Pancreas (tissue), 10 donors: ENCODE measurements around the gene C11orf71. TPM values are rescaled to one million over a fixed set of nuclear protein-coding genes. Genes with fewer than 3 reads are reported as not detected.

Source experiments
- ATAC-seq, 4 donors: fragments of 200-7000 bp; cut with Tn5 transposase; one replicate each; pipeline versions ENCODE4 v1.8.0 to v1.9.1; 2020; ENCODE audit warnings: mild to moderate bottlenecking in 4 of 4, moderate library complexity in 4 of 4
- DNase-seq, 6 donors: peaks; one replicate each; pipeline ENCODE4 v3.0.0-alpha.2; 2020
- FAIRE-seq: peaks from 2 replicates; lab custom pipeline; 2012; peaks lifted over from hg19 to GRCh38; lab: Jason Lieb, UNC
- H3K27ac ChIP-seq, 4 donors: fragments of 200-600 bp; sonication (generic); 1 replicate in 3 of 4; 2 replicates in 1 of 4; pipeline versions ENCODE4 v1.5.0 to v1.8.0; 2020
- H3K27me3 ChIP-seq, 4 donors: fragments of 200-600 bp; one replicate each; pipeline ENCODE4 v1.8.0; 2021
- H3K36me3 ChIP-seq, 3 donors: fragments of 200-600 bp; sonication (generic) in 1 of 3; one replicate each; pipeline versions ENCODE4 v1.5.0 to v1.8.0; 2020 to 2021
- H3K4me1 ChIP-seq, 3 donors: fragments of 200-600 bp; one replicate each; pipeline ENCODE4 v1.8.0; 2021
- H3K4me3 ChIP-seq, 4 donors: fragments of 200-600 bp; sonication (generic) in 2 of 4; one replicate each; pipeline versions ENCODE4 v1.5.0 to v1.8.0; 2020 to 2021
- H3K9me3 ChIP-seq, 4 donors: fragments of 200-600 bp; one replicate each; pipeline ENCODE4 v1.8.0; 2021
- WGBS, 2 donors: extraction: QIAGEN DNeasy Blood & Tissue Kit; methylation state at CpG; one replicate each; pipeline ENCODE4 v1.1.7; 2013; 5-methylcytosine and 5-hydroxymethylcytosine counted together
- intact Hi-C, 3 donors: fragments of 100-400 bp; cut with DNase I; formaldehyde crosslinking; loops; one replicate each; pipeline versions ENCODE4 v1.11.1 to v1.14.2; 2022
- polyA plus RNA-seq, 2 donors: library from polyadenylated mRNA; stranded (reverse); fragments of 200-250 nt; gene quantifications; one replicate each; pipeline ENCODE4 v1.2.3, GENCODE V29; 2013
- total RNA-seq, 6 donors: library from RNA; stranded (reverse); fragmentation: NEBNext Ultra II Directional in 4 of 6; extraction: Animal tissue kit (Norgen Biotek cat#: 25700) in 4 of 6; gene quantifications; one replicate each; pipeline versions ENCODE4 v1.2.1 to v1.2.4, GENCODE V29; 2021 to 2023
- TF ChIP-seq, protein P1 (sequence below), 4 donors: fragments of 200-600 bp; sonication (generic) in 3 of 4; IDR thresholded peaks; one replicate each; pipeline versions ENCODE4 v1.5.0 to v1.8.0; 2021; ENCODE audit warnings: antibody characterized with exemption in 4 of 4
- donor health status: healthy with polysubstance abuse.
- donor health status: DM: no; HTN: no; CAD: no; lungs with moderate emphysema.
- donor health status: DM: no; HTN: no; CAD: no.
- donor health status: control.
- donor health status: control.
- donor health status: Bipolar disorder and iron deficiency.
- donor health status: DM: yes; HTN: yes; CAD: no.
- donor health status: DM: no; HTN: no; CAD: no.
- donor health status: DM: no; HTN: no; CAD: no.
- donor health status: DM: yes; HTN: yes; CAD: no.

C11orf71 gene
- total RNA-seq (1 to 10 TPM; 4.7 to 8.5 (median 5.4) TPM), polyA plus RNA-seq (10 to 100 TPM in 1 of 2 donors, 1 to 10 TPM in 1; 7.4 to 11.3 TPM)

DNA sequence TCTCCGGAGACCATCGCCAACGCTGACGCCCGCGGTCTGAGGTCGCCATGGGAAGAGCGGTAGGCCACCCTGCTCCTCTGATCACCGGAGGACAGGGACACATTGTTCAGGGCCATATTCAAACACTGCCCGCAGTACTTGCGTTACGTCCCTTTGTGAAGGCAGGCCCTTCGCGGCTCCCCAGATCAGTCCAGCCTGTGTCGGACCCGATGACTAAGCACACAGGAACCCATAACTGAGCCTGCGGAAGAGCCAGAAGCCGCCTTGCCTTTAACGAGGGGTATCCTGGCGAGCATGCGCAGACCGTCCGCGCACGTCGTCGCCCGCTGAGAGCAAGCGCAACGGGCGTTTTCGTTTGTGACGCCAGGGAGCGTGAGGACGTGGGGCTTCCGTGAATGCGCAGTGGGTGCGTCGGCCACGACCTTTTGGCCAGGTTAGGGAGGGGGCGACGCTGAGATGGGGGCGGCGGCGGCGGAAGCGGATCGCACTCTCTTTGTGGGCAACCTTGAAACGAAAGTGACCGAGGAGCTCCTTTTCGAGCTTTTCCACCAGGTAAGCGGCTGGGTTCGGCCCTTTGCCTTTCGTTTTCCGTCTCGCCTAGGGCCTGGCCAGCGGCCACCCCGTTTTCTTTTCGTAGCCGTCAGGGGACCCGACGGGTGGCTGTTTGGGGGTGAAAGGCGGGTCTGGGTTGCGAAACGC lies at the start of gene C11orf71, which contains the start of gene RBM7:
Gene C11orf71 (minus strand): TSS at position 296 of the 699 bp plus-strand sequence. CDS start 180 bp downstream, at position 116.
Gene RBM7 (plus strand): TSS at position 451 of the 699 bp plus-strand sequence. CDS start 6 bp downstream, at position 457.
- FAIRE-seq (peak; percentile 75), ATAC-seq (peak; percentile 91 to 97 (median 96)), DNase-seq (peak; percentile 97 to 99 (median 98))
- H3K4me3 ChIP-seq, result peak within 1 kb of the TSS; percentile 60 to 76 (median 62)
- WGBS, 2 donors, result 0% methylated on average over 64 to 65 of the region's 65 CpGs
- TF ChIP-seq, protein P1, sequence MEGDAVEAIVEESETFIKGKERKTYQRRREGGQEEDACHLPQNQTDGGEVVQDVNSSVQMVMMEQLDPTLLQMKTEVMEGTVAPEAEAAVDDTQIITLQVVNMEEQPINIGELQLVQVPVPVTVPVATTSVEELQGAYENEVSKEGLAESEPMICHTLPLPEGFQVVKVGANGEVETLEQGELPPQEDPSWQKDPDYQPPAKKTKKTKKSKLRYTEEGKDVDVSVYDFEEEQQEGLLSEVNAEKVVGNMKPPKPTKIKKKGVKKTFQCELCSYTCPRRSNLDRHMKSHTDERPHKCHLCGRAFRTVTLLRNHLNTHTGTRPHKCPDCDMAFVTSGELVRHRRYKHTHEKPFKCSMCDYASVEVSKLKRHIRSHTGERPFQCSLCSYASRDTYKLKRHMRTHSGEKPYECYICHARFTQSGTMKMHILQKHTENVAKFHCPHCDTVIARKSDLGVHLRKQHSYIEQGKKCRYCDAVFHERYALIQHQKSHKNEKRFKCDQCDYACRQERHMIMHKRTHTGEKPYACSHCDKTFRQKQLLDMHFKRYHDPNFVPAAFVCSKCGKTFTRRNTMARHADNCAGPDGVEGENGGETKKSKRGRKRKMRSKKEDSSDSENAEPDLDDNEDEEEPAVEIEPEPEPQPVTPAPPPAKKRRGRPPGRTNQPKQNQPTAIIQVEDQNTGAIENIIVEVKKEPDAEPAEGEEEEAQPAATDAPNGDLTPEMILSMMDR (IDR thresholded peaks at IDR 0.05), result no peak
- H3K27me3 ChIP-seq, result no peaks in the 10 kb centered on the region
- H3K9me3 ChIP-seq, result no peaks in the 10 kb centered on the region
- H3K27ac ChIP-seq, result peak within 1 kb of the TSS; percentile 93 to 98 (median 98)
- intact Hi-C loops, result no loop called here
- peaks cover 10 to 34% (median 26%) of the 10 kb centered on the region in 3 donors for H3K4me1 ChIP-seq
- no peaks in the 10 kb centered on the region for H3K36me3 ChIP-seq

- intact Hi-C loops, result no loop called here
Observed at GRCh38 chr11:114449845-114450244, 49.5 kb upstream of the C11orf71 start.

GRCh38 chr11:114448749-114449482 lies 48.6 kb upstream of the C11orf71 start:
- Histone ChIP-seq H3K27ac (no peak overlapping the region), H3K36me3 (peaks cover 0 to 16% (median 7%) of the 10 kb centered on the region in 3 donors), H3K27me3 (no peaks in the 10 kb centered on the region), H3K4me1 (no peaks in the 10 kb centered on the region), H3K4me3 (no peak overlapping the region), H3K9me3 (no peaks in the 10 kb centered on the region)
- TF ChIP-seq, protein P1 (IDR thresholded peaks at IDR 0.05), result no peak
- FAIRE-seq (peak; percentile 23), DNase-seq (no peak), ATAC-seq (no peak)
- WGBS, 2 donors, result 73% methylated on average over 2 of the region's 2 CpGs
- intact Hi-C loops, result no loop called here

More at GRCh38 chr11:114449845-114450244, 49.5 kb upstream of the C11orf71 start:
- H3K4me1 ChIP-seq, result no peaks in the 10 kb centered on the region
- no peak for FAIRE-seq
- no peak for DNase-seq
- 73 to 80% methylated on average over 6 of the region's 6 CpGs for whole genome bisulfite sequencing, 2 donors
- no peak overlapping the region for H3K27ac ChIP-seq
- ATAC-seq, result no peak
- H3K36me3 ChIP-seq, result peaks cover 0 to 9% (median 7%) of the 10 kb centered on the region in 3 donors
- H3K27me3 ChIP-seq, result no peaks in the 10 kb centered on the region
- H3K9me3 ChIP-seq, result no peaks in the 10 kb centered on the region
- TF ChIP-seq, protein P1 (IDR thresholded peaks at IDR 0.05), result no peak
- no peak overlapping the region for H3K4me3 ChIP-seq

DNA sequence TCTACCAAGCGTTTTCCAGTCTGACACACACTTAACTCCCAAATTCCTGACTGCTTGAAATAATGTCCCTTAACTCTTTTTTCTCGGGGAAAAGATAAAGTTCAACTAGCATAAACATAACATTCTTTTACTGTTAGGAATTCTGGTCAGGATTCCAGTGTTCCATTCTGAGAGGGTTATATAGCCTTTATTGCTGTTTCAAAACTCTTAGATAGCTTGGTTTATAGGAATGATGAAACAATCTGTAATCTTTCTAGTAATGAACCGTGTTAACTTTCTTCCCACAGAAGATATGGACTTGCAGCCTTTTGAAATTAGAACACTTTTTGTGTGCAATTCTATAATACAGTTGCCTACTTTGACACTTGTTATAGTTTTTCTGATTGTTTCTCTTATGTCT lies 47.6 kb upstream of the C11orf71 start:
- intact Hi-C loops, result no loop called here
- no peak overlapping the region for H3K4me3 ChIP-seq
- H3K36me3 ChIP-seq, result peaks cover 0 to 16% (median 7%) of the 10 kb centered on the region in 3 donors
- no peaks in the 10 kb centered on the region for H3K4me1 ChIP-seq
- DNase-seq, result no peak
- no peaks in the 10 kb centered on the region for H3K9me3 ChIP-seq
- H3K27ac ChIP-seq, result no peak overlapping the region
- TF ChIP-seq, protein P1 (IDR thresholded peaks at IDR 0.05), result no peak
- H3K27me3 ChIP-seq, result no peaks in the 10 kb centered on the region
- WGBS, 2 donors, result 67 to 84% methylated on average over 3 of the region's 3 CpGs
- no peak for FAIRE-seq
- no peak for ATAC-seq
